SJCRH30 (cell line): ENCODE data around the gene CLCA4. TPM values are rescaled to one million over a fixed set of nuclear protein-coding genes. Genes with fewer than 3 reads are reported as not detected.

Experiments used
- DNase-seq, 2 experiments: peaks; one replicate each; pipeline ENCODE4 v3.0.0-alpha.2; 2015 to 2020
- H3K27ac ChIP-seq: fragments of 250-450 bp; sonication (Bioruptor Pico); 2 replicates; pipeline ENCODE4 v1.5.1; 2020; ENCODE audit warnings: mild to moderate bottlenecking, moderate library complexity
- H3K27me3 ChIP-seq: fragments of 250-450 bp; sonication (Bioruptor Pico); 2 replicates; pipeline ENCODE4 v1.5.1; 2020; ENCODE audit warnings: mild to moderate bottlenecking, moderate library complexity
- H3K36me3 ChIP-seq: fragments of 250-450 bp; sonication (Bioruptor Pico); 2 replicates; pipeline ENCODE4 v1.5.1; 2020; ENCODE audit warnings: mild to moderate bottlenecking, moderate library complexity
- H3K4me1 ChIP-seq: fragments of 250-450 bp; sonication (Bioruptor Pico); 2 replicates; pipeline ENCODE4 v1.5.1; 2020; ENCODE audit warnings: mild to moderate bottlenecking, moderate library complexity
- H3K4me3 ChIP-seq: fragments of 250-450 bp; sonication (Bioruptor Pico); 2 replicates; pipeline ENCODE4 v1.5.1; 2020; ENCODE audit warnings: mild to moderate bottlenecking, moderate library complexity
- H3K9me3 ChIP-seq: fragments of 250-450 bp; sonication (Bioruptor Pico); replicated peaks from 2 replicates; pipeline ENCODE4 v1.5.1; 2020; ENCODE audit warnings: mild to moderate bottlenecking, moderate library complexity
- total RNA-seq: library from RNA; depleted of rRNA; stranded (reverse); fragments of >200 nt; shearing (Covaris generic); gene quantifications from 2 replicates; pipeline ENCODE4 v1.2.3, GENCODE V29; 2014; rRNA removed

CLCA4 gene
- total RNA-seq, 1 experiment from 2014 or later, result not detected

- H3K4me3 ChIP-seq, result no peak overlapping the region
- peaks cover 2% of the 10 kb centered on the region; the same call in 1 of the 2 replicates for H3K9me3 ChIP-seq
- H3K4me1 ChIP-seq, result no peaks in the 10 kb centered on the region
- H3K27ac ChIP-seq, result no peak overlapping the region
- no peaks in the 10 kb centered on the region for H3K36me3 ChIP-seq
- 0 out of 2 replicates have a peak, but pooled peaks cover 3% of the 10 kb centered on the region for H3K27me3 ChIP-seq
- no peak for DNase-seq
These were observed 71.5 kb downstream of the CLCA4 start for GRCh38 chr1:86618358-86618757.

- Histone ChIP-seq H3K27ac (no peak overlapping the region), H3K36me3 (no peaks in the 10 kb centered on the region), H3K4me3 (no peak overlapping the region), H3K4me1 (no peaks in the 10 kb centered on the region), H3K9me3 (peaks cover 2% of the 10 kb centered on the region; the same call in 1 of the 2 replicates), H3K27me3 (0 out of 2 replicates have a peak, but pooled peaks cover 3% of the 10 kb centered on the region)
- no peak for DNase-seq
These were observed 72.4 kb downstream of the CLCA4 start for GRCh38 chr1:86619313-86619712.

- Histone ChIP-seq H3K4me1 (no peaks in the 10 kb centered on the region), H3K27ac (no peak overlapping the region), H3K4me3 (no peak overlapping the region), H3K36me3 (no peaks in the 10 kb centered on the region), H3K9me3 (no peaks in the 10 kb centered on the region), H3K27me3 (0 out of 2 replicates have a peak, but pooled peaks cover 3% of the 10 kb centered on the region)
- no peak for DNase-seq
These were observed 74.4 kb downstream of the CLCA4 start for GRCh38 chr1:86621286-86621685.

Other genes with a start within 250 kb of the CLCA4 start
- gene ODF2L, start 150.8 kb upstream of the CLCA4 start, total RNA-seq, result 20.7 and 25.3 TPM in 2 replicates
- gene CLCA2, start 122.9 kb upstream of the CLCA4 start, total RNA-seq, result not detected in 2 replicates
- not detected in 2 replicates for gene CLCA1, start 78.2 kb upstream of the CLCA4 start, total RNA-seq
- gene SH3GLB1, start 157.5 kb downstream of the CLCA4 start, total RNA-seq, result 78.3 and 82.8 TPM in 2 replicates